ENCODE data around the gene ASAP2.

ASAP2 gene

DNA sequence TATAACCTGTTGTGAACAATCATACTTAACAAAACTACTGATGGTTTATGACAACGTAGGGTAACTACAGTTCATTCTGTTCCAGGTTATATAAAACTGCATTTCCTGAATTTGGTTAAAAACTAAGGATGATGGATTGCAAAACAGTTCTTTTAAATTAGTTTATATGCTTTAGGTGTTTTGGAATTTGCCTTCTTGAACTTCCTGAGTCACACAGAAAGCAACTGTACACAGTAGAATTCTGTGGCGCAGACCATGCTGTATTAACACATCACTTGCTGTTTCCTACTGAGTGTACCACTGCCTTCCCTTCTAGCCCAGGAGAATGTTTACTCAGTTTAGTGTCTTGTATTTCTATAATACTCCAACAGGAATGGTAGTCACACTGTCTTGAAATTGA, 197.3 kb downstream of the ASAP2 start:
- peak; percentile 68 for DNase-seq (ENCODE audit: low read depth)

DNA sequence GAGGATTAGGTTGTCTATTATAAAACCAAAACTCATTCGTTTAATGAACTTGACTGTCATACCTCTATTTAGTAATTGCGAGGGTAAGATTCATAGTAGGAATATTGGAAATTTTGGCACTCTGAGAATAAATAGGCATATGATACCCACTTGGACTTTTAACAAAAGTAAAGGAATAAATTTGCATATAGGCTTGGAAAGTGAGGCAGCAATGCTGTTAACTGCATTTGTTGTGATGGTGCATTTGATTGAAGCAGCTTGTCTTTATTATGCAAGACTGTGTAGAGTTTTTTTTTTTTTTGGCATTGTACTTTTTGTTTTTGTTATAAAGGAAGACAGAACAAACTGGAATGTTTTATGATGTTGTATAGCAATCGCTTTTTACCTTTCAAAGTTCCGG, 197.8 kb downstream of the ASAP2 start:
- no peak for DNase-seq (ENCODE audit: low read depth)

DNA sequence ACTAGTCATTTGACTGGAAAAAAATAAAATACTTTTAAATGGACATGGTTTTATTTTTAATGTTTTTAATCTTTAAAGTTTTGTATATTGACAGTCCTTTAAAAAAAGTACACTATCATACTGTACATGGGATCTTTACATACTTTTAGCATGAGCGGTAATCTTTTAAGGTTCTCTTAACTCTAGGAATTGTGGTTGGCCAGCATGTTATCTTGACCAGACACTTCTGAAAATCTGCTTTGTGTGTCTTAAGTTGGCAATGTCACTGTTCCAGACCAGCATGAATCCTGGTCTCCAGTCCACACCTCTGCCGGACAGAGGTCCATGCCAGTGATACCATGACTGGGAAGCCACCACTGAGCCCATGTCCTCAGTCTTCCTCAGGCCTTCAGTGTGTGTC, 199.0 kb downstream of the ASAP2 start:
- peak; percentile 62 for DNase-seq (ENCODE audit: low read depth)

DNA sequence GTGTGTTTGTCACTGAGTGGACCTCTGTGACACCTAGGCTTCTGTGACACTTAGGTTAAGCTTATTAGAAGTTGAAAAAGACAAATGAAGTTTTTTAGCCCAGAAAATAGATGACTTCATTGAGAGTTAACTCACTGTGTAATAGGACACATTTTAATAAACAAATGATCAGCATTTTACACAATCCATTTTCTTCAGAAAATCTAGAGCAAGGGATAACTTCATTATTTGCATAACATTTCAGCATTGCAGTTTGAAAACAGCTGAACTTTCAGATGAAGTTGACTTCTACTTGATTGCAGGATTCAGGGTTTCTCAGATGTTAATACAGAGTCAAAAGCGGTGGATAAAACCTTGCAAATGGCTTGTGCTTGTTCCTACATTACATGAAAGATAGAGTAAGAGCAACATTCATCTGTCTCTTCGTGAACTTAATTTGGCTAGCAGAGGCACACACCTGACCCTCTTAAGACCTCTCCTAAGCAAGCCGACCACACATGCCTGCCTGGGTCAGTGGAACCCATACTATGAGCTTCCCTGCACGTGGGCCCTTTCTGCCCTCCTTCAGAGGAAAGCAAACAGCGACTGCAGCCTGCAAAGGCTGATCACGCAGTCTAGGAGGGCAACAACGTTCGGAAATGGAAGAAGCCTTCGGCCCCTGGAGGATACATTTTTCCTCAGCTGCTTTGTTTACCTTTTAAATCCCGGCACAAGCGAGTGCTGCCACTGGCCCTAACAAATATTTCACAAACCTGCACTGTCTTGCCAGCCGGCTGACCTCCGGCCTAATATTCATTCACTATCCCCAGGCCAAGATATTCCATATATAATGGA, 200.1 kb downstream of the ASAP2 start:
- DNase-seq (ENCODE audit: low read depth), result no peak

DNA sequence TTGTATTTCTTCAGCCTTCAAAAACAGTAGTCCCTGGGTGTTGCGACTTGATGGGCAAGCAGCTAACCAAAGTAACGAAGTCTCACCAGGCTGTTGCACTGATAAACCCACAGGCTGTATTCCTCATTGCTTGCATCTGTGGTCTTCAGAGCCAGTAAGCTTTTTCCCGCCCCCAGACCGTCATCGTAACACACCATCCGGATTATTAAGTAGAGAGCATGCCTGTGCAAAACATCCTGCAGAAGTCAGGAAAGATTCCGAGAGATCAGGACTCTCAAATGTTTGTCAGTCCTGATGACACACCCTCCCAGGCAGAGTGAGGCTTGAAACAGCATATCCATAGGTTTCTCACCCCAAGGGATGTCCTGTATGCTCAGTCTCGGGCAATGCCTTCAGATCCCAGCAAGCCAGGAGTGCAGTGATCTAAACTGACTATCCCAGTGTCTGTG, 200.8 kb downstream of the ASAP2 start:
- no peak for DNase-seq (ENCODE audit: low read depth)

DNA sequence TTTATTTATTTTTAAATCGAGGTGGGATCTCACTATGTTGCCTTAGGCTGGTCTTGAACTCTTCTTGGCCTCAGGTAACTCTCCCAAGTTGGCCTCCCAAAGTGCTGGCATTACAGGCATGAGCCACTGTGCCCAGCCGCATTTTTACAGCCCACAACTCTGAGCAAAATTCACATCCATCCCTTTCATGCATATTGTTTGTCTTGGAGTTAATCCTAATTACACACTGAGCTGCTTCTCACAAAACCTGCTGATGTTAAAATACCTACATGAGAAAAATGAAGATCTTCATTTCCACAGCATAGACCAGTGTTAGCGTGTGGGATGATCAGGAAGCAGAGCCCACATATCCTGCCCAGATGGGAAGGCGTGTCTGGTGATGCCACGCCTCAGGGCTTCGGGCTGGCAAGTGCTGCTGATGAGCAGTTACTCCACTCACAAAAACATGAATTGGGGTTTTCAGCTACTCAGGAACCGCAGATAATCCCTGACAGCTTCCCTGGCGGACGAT, 202.1 kb downstream of the ASAP2 start:
- DNase-seq (ENCODE audit: low read depth), result peak; percentile 41

DNA sequence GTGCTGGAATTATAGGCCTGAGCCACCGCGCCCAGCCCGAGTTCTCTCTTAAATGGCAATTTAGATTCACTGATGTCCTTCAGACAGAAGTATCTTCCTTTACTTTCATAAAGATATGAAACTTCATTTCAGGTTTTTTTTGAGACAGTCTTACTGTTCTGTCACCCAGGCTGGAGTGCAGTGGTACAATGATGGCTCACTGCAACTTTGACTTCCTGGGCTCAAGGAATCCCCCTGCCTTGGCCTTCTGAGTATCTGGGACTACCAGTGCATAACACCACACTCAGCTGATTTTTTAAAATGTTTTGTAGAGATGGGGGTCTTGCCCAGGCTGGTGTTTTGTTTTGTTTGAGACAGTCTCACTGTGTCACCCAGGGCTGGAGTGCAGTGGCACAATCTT, 203.5 kb downstream of the ASAP2 start:
- DNase-seq (ENCODE audit: low read depth), result no peak

DNA sequence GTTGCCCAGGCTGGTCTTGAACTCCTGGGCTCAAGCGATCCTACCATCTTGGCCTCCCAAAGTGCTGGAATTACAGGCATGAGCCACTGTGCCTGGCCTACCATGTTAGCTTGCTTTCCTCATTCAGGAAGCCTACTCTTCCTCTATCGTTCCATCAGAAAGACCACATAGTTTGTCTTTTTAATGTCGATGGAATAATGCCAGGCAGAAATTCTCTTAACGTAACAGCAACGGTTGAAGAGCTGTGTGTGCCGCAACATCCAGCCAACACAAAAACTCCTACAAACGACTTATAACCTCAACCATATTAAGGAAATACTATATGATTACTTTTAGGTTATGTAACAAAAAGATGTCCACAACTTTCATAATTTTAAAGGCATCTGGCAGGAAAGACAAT, 206.2 kb downstream of the ASAP2 start:
- no peak for DNase-seq (ENCODE audit: low read depth)

DNA sequence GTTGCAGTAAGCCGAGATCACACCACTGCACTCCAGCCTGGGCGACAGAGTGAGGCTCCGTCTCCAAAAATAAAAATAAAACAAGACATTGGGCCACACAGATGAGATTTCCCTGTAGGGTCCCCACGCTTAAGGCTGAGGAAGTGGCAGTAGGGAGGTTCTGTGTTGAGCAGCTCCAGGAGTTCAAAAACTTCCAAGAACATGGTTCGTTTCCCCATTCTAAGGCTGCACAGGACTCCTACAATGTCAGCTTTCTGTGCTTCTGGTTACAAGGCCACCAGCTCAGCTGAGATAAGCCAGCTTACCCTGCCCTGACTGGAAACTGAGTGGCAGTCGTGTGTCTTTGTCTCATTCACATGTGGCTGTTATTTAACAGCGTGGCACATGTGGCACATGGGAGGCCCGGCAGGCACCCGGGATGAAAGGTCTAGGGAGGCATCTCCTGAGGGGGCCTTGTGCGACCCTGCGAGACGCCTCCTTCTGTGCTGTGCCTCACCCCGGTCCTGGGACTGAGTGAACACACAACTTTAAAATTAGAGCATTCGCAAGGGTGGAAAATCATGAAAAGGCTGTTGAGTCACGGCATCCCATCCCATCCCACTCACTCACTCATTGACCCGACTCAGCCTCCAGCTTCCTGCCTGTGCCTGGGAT, 209.0 kb downstream of the ASAP2 start:
- no peak for DNase-seq (ENCODE audit: low read depth)

DNA sequence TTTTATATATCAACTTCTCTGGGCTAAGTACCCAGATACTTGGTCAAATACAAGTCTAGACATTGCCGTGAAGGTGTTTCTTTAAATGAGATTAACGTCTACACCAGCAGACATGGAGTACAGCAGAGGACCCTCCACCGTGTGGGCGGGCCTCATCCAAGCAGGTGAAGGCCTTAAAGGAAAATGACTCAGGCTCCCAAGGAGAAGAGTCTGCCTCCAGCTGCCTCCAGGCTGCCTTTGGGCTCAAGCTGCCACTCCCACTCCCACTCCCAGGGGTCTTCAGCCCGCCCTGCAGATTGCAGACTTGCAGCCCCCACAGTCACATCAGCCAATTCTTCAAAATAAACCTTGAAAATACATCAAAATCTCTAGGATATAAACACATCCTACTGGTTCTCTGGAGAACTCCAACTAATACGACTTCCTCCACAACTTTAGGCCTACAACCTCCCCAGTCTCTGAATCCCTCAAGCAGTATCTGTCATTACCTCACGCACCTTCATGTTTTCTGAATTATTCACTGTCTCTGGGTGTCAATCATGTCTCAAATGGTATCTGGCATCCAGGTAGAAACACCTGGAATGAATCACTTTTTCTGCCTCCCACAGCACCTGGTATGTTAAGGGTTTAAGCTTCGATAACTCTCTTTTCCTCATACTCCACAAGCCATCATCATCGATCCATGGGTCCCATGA, 209.8 kb downstream of the ASAP2 start:
- DNase-seq (ENCODE audit: low read depth), result no peak

DNA sequence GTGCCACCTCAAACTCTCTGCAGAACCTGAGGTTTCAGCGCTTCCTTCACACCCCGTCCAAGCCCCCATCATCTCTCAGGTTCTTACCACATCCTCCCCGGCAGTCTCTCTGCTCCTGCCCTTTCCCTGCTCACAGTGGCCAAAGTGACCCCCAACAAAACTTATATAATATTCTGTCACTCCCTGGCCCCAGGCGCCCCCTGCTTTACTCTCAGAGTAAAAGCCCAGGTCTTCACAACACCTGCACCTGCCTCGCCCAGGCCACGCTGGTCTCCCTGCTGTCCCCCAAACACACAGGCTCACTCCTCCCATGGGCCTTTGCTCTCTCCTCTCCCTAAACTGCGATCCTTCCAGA, 210.3 kb downstream of the ASAP2 start:
- DNase-seq (ENCODE audit: low read depth), result no peak

DNA sequence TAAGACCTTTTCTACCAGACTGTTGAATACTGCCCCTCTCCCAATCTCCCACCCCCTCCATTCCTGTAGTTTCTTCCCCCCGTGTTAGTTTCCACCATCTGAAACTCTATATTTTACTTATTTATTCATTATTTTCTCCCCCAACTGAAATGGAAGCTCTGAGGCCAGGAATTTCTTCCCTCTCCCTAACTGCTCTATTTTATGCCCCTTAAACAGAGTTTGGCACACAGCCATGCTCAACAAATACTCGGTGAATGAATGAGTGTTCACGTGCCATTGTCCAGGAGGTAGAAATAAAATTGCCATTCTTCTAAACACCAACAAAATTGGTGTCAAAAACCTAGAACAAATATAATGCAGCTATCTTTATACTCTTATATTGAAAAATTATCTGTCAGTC, 211.1 kb downstream of the ASAP2 start:
- DNase-seq (ENCODE audit: low read depth), result no peak

DNA sequence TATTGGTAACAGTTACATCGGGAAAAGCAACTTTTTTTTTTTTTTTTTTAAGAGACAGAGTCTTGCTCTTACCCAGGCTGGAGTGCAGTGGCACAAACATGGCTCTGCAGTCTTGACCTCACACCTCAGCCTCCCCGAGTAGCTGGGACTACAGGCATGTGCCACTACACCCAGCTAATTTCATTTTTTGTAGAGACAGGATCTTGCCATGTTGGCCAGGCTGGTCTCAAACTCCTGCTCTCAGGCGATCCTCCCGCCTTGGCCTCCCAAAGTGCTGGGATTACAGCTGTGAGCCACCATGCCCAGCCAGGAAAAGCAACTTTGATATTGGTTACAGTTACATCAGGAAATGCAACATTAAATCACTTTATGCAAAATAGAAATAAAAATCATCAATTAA, 212.1 kb downstream of the ASAP2 start:
- no peak for DNase-seq (ENCODE audit: low read depth)

DNA sequence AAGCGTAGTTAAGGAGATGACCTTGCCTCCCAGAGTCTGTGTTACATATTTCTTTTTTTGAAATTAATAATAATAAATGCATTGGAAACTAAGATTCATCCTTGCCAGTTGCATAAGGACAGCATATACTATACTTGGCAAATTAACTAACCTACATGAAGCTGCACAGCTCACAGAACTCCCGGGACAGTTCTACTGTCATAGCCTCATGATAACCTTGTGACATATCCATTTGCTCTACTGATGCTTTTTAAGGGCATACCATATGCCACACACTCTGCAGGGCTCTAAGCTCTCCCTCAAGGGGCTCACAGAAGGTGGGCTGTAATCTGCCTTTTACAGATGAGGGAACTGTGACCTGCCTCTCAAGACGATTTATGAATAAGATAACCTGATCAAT, 212.9 kb downstream of the ASAP2 start:
- no peak for DNase-seq (ENCODE audit: low read depth)

DNA sequence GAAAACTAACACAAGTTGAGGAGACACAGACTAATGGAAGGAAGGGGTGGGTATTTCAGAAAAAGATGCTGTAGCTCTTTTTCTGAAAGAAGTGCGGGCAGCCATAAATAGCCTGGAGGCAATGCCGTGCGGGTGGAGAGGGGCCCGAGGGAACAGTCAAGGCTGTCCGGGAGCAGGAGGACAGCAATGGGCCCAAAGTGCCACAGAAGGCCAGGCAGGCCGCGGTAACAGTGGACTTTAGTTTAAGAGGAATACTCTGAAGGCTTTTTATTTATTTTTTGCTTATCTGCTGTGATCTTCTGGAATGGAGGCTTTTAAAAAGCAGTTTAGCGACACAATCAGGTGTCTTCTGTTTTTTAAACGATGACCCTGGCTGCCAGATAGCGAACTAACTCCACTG, 213.9 kb downstream of the ASAP2 start:
- no peak for DNase-seq (ENCODE audit: low read depth)

DNA sequence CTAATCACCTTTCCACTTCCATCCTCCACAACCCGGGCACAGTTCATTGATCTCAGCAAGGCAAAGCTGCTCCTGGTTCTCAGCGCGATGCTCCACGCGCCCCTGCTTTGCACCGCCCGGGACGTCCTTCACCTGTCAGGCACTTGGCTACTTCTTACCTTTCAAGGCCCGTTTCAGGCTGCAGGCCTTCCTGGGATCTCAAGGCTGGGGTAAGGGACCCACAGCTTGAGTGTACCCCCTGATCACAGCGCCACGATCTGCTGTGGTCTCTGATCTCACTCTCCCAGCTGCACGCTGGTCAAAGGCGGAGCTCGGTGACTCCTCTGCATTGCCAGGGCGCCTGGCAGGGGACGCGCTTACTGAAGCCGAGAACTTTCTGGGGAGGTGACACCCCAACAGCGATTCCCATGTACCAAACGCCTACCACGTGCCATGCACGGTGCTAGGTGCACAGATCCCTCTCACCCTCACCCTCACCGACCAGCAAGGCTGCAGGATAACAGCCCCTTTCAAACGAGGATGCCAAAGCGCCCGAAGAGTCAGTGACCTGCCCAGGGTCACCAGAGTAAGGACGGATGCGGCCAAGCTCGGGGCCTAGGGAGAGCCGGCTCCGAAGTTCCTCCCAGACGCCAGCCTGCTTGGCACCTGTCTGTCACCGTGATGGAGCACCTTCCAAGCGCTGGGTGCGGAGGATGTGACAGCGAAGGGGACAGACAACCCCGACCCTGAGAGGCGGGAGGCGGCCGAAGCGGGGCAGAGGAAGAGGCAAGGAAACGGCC, 215.9 kb downstream of the ASAP2 start:
- DNase-seq (ENCODE audit: low read depth), result peak; percentile 55

DNA sequence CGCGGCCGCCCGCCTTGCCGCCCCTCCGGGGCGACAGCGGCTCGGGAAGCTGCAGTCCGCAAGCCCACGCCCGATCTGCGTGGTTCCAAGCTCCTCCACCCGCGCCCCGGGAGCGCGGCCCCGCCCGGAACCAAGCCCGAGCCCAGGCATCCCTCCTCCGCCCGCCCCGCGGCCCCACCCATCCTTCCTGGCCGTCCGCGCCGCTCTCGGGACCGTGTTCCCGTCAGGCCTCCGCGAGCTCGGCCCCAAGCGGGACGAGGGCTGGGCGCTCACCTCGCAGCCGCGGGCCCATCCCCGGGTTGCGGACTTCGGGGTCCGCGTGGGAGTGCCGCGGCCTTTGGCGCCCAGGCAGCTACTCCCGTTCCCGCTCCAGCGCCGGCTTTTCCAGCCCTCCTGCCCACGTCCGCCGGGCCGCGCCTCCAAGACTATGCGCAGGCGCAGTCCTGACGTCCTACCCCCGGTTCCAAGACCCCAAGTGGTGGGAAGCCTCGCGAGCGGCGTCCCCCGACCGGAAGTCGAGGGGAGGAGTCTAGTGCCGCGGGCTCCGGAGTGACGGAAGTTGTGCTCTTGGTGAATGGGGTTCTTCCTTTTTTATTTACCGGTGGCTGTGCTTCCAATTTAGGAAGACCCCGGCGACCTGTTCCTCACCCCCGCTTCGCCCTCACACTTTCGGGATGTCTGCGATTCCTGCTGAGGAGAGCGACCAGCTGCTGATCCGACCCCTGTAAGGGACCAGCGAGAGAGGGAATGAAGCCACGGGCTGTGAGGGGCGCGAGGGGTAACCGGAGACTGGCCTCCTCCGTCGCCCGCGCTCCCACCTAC, 216.7 kb downstream of the ASAP2 start, which contains the start of the genes CPSF3 and ITGB1BP1:
Gene CPSF3, plus strand, starts transcription at position 555 of the 822 bp plus-strand sequence. Its CDS starts 120 bp downstream, at position 675.
Gene ITGB1BP1, minus strand, starts transcription at position 429 of the 822 bp plus-strand sequence. CDS start 4,831 bp downstream, outside the sequence.
- DNase-seq (ENCODE audit: low read depth), result peak; percentile 97

DNA sequence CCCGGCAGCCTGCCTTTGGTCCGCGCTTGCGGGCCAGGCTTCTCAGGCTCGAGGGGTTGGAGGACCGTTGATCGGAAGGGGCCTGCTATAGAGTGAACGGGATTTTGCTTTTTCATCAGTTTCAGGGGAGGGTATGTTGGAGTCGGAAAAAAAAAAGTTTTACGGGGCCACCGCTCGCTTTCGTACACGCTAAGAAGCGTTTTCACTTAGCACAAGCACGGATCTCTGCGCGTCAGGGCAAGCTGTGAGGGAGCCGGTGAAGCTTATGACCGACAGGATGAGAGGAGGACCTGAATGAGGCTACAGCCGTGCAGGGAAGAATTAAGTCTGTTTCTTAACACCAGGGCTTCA, 217.3 kb downstream of the ASAP2 start:
- peak; percentile 45 for DNase-seq (ENCODE audit: low read depth)

DNA sequence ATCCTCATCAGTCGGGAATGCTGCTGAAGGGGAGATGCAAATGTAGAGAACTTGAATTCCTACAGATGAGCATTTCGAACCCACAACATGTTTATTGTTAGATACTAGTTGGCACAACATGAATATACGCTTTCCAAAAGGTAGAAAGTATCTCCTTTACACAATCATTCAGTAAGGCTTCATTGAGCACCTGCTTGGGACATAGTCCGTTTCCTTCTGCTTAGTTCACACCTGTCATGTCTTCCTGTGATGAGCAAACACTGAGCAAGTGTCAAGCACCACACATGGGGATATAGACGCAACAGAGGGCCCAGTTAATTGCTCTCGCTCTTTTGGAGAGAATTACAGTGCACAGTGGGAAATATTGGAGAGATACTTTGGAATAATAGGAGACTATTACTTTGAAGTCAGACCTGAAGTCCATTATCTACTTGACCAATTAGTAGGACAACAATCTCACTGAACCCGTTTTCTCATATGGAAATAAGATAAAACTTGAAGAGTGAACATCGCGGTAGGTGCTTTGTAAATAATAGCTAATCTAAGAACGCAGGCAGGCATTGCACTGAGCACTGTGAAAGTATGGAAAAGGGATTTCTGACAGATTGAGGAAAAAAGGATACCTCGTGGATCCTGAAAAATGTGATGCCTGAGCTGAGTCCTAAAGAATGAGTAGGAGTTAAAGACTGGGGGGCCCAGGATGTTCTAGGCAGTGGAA, 218.0 kb downstream of the ASAP2 start:
- no peak for DNase-seq (ENCODE audit: low read depth)

DNA sequence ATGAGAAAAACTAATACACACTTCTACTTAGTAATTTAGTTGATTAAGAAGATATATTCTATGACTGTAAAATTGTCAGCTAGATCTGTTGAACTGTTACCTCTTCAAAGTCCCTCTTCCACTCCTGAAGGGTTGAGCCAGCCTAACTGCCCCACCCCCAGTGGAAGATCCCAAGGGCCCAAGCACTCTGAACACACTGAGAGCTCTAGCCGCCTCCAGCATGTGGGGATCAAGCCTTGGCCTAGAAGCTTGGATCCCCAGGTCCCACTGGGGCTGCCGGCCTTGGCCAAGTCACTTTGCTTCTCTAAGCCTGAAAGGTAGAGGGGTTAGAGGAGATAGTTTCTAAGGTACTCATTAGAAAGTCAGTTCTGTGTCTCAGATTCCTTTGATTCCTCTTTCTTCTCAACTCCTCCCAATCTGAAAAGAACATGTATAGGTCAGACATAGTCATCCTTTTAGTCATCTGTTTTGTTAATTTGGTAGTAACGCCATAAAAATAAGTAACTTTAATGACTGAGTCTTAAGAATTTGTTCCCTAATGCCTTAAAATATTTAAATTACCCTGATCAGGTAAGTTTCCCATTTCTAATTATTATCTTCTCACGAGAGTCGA, 222.5 kb downstream of the ASAP2 start:
- peak; percentile 66 for DNase-seq (ENCODE audit: low read depth)

All from EH (cell line).